Neural crest cell (in vitro differentiated cells): ENCODE measurements around the gene KRTAP9-8. TPM values are rescaled to one million over a fixed set of nuclear protein-coding genes. Genes with fewer than 3 reads are reported as not detected.
"Not testable (repeated sequence)": the region's sequence is repeated elsewhere in the genome, so short reads cannot be mapped to it uniquely, and the experiment has no call there.

Experiments
- DNase-seq: peaks from one replicate; pipeline ENCODE4 v3.0.0; 2021; ENCODE audit warnings: low read depth, mixed read lengths, low spot score
- H3K27ac Mint-ChIP-seq: one replicate; pipeline ENCODE4 v1.8.0; 2021; ENCODE audit warnings: mild to moderate bottlenecking, mixed read lengths; ENCODE audit not compliant: unreplicated experiment
- H3K27me3 Mint-ChIP-seq: 2 replicates; pipeline ENCODE4 v1.8.0; 2021; ENCODE audit warnings: low read depth, mild to moderate bottlenecking, mixed read lengths
- H3K36me3 Mint-ChIP-seq: 2 replicates; pipeline ENCODE4 v1.8.0; 2021; ENCODE audit warnings: low read depth, mild to moderate bottlenecking, mixed read lengths
- H3K4me1 Mint-ChIP-seq: 2 replicates; pipeline ENCODE4 v1.8.0; 2021; ENCODE audit warnings: mixed read lengths
- H3K4me3 Mint-ChIP-seq: one replicate; pipeline ENCODE4 v1.8.0; 2021; ENCODE audit warnings: mild to moderate bottlenecking, mixed read lengths
- H3K9me3 Mint-ChIP-seq: 2 replicates; pipeline ENCODE4 v1.8.0; 2021; ENCODE audit warnings: mixed read lengths
- CTCF ChIP-seq: fragments of 200-600 bp; sonication (generic); conservative IDR thresholded peaks from 2 replicates; pipeline ENCODE4 v1.5.0; 2021; ENCODE audit warnings: antibody characterized with exemption, mild to moderate bottlenecking
- total RNA-seq: library from RNA; stranded (reverse); gene quantifications from 2 replicates; pipeline ENCODE4 v1.2.1, GENCODE V29; 2021

Gene KRTAP9-8
- total RNA-seq, 1 donor from 2014 or later, result not detected

DNA sequence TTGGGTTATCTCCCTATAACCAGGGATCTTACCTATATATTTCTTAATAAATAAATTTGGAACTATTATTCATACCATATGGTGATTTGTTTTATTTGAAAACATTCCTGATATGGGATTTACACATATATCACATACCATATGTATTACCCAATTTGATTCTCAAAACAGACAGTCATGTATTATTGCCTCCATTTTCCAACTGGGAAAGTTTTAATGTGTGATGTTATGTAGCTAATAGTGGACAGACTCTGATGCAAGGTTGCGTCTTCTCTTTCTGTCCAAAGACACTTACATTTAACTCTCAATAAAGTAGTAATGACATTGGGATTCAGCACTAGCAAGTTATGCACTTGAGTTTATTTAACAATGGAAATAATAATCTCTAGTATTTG is 18.5 kb downstream of the KRTAP9-8 start:
- no peak for TF ChIP-seq CTCF
- Mint-ChIP-seq H3K27ac (no peak overlapping the region), H3K36me3 (no peaks in the 10 kb centered on the region), H3K4me1 (no peaks in the 10 kb centered on the region), H3K27me3 (peaks cover 96% of the 10 kb centered on the region), H3K9me3 (peaks cover 6% of the 10 kb centered on the region), H3K4me3 (no peak overlapping the region)
- no peak for DNase-seq

DNA sequence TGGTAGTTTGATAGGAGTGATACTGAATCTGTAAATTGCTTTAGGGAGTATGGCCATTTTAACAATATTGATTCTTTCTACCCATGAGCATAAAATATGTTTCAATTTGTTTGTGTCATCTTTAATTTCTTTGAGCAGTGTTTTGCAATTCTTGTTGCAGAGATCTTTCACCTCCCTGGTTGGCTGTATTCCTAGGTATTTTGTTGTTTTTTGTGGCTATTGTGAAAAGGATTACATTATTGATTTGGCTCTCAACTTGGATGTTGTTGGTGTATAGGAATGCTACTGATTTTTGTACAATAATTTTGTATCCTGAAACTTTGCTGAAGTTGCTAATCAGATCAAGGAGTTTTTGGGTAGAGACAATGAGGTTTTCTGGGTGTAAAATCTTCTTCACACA is 20.6 kb downstream of the KRTAP9-8 start:
- no peak overlapping the region for H3K4me3 Mint-ChIP-seq
- H3K27ac Mint-ChIP-seq, result no peak overlapping the region
- no peaks in the 10 kb centered on the region for H3K4me1 Mint-ChIP-seq
- DNase-seq, result no peak
- H3K36me3 Mint-ChIP-seq, result no peaks in the 10 kb centered on the region
- peaks cover 6% of the 10 kb centered on the region for H3K9me3 Mint-ChIP-seq
- H3K27me3 Mint-ChIP-seq, result peaks cover 95% of the 10 kb centered on the region
- no peak for TF ChIP-seq CTCF

GRCh38 chr17:41263212-41263611 is 25.4 kb downstream of the KRTAP9-8 start:
- no peak for DNase-seq
- H3K27me3 Mint-ChIP-seq, result peaks cover 67% of the 10 kb centered on the region
- no peak overlapping the region for H3K4me3 Mint-ChIP-seq
- no peak for TF ChIP-seq CTCF
- peaks cover 6% of the 10 kb centered on the region for H3K9me3 Mint-ChIP-seq
- H3K27ac Mint-ChIP-seq, result no peak overlapping the region
- H3K36me3 Mint-ChIP-seq, result no peaks in the 10 kb centered on the region
- no peaks in the 10 kb centered on the region for H3K4me1 Mint-ChIP-seq

GRCh38 chr17:41264599-41264998 is 26.8 kb downstream of the KRTAP9-8 start:
- no peaks in the 10 kb centered on the region for H3K36me3 Mint-ChIP-seq
- H3K27ac Mint-ChIP-seq, result no peak overlapping the region

GRCh38 chr17:41265078-41265477 is 27.3 kb downstream of the KRTAP9-8 start, which contains the start of gene KRTAP9-6:
Gene KRTAP9-6 (plus strand): TSS chr17:41265378. CDS start chr17:41265378, 0 bp downstream.
- peaks cover 49% of the 10 kb centered on the region for H3K27me3 Mint-ChIP-seq
- H3K36me3 Mint-ChIP-seq, result no peaks in the 10 kb centered on the region
- no peak within 1 kb of the TSS for H3K27ac Mint-ChIP-seq
- DNase-seq, result no peak
- H3K4me1 Mint-ChIP-seq, result no peaks in the 10 kb centered on the region
- peaks cover 3% of the 10 kb centered on the region for H3K9me3 Mint-ChIP-seq
- no peak for TF ChIP-seq CTCF
- no peak within 1 kb of the TSS for H3K4me3 Mint-ChIP-seq

More at GRCh38 chr17:41264599-41264998, 26.8 kb downstream of the KRTAP9-8 start:
- peaks cover 6% of the 10 kb centered on the region for H3K9me3 Mint-ChIP-seq
- DNase-seq, result no peak
- no peak overlapping the region for H3K4me3 Mint-ChIP-seq
- no peak for TF ChIP-seq CTCF
- H3K27me3 Mint-ChIP-seq, result peaks cover 53% of the 10 kb centered on the region
- H3K4me1 Mint-ChIP-seq, result no peaks in the 10 kb centered on the region

- Mint-ChIP-seq H3K9me3 (no peaks in the 10 kb centered on the region), H3K36me3 (no peaks in the 10 kb centered on the region)
Measured at GRCh38 chr17:41267711-41268110, 29.9 kb downstream of the KRTAP9-8 start.

GRCh38 chr17:41271323-41271722 is 33.5 kb downstream of the KRTAP9-8 start:
- DNase-seq, H3K27ac Mint-ChIP-seq, H3K36me3 Mint-ChIP-seq, H3K4me3 Mint-ChIP-seq, H3K9me3 Mint-ChIP-seq, H3K4me1 Mint-ChIP-seq, H3K27me3 Mint-ChIP-seq: not testable (repeated sequence)

More at GRCh38 chr17:41267711-41268110, 29.9 kb downstream of the KRTAP9-8 start:
- DNase-seq, result no peak
- Mint-ChIP-seq H3K4me3 (no peak overlapping the region), H3K4me1 (no peaks in the 10 kb centered on the region), H3K27ac (no peak overlapping the region), H3K27me3 (peaks cover 25% of the 10 kb centered on the region)
- no peak for TF ChIP-seq CTCF
